Stimulated activated CD8-positive, alpha-beta memory T cell treated with anti-CD3 and anti-CD28 coated beads, Interleukin-12 subunit alpha, Interleukin-12 subunit beta, amount 100 ng/mL, for 1 hour (primary cell): ENCODE results near the gene STRA6.

Source experiments
- DNase-seq: peaks from one replicate; pipeline ENCODE4 v3.0.0-alpha.2; 2020; ENCODE audit warnings: low read depth

The STRA6 gene

GRCh38 chr15:74207652-74208440 is 5.3 kb upstream of the STRA6 start:
- DNase-seq = no peak

- DNase-seq = no peak
Observed at GRCh38 chr15:74206801-74207281, 4.3 kb upstream of the STRA6 start.

GRCh38 chr15:74205582-74205947 is 3.0 kb upstream of the STRA6 start:
- DNase-seq = no peak

GRCh38 chr15:74203914-74204431 is 1.4 kb upstream of the STRA6 start:
- no peak for DNase-seq

DNA sequence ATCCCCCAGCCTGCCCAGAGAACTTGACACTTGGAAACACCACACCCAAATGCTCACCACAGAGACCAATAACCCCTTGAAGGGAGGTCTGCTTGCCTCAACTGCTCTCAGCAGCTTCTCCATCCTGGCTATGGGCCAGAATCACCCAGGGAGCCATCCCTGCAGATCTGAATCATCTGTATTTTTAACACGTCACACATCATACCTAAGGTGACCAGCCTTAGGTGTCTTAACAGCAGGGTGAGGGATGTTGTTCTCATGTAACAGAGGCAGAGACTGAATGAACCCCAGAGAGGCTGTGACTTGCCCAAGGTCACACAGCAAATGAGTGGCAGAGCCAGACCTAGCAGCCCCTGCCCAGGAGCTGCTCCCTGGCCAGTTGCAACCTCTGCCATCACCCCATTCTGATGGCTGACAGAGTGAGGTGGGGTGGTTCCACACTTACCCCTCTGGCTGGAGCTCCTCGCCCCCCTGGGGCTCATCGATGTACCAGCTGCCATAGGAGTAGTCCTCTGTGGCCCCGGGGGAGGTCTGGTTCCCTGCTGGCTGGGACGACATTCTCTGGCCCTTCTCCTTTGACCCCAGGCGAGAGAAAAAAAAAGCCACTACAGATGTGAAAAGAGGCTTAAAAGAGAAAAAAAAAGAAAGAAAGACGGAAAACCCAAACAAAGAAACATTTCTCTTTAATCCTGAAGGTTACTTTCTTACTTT is 722 bp downstream of the STRA6 start:
- no peak for DNase-seq

- no peak for DNase-seq
Observed at GRCh38 chr15:74200871-74201419, 1.6 kb downstream of the STRA6 start.

DNA sequence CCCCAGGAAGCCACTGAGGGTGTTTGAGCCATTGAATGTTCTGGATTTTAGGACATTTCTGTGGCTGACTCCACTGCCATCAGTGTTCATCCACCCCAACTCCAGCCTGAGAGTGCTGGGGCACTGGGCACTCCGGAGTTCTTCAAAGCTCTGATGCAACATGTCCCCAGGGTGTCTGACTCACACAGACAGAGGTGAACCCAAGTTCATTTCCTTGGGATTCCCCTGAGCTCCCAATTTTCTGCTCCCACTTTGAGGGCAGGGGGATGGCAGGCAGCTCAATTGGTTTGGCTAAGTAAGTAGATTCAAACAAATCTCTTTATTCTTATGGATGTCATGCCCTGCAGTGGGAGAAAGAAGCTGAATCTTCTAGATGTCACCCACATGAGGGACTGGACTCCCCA is 2.2 kb downstream of the STRA6 start:
- DNase-seq = no peak

- DNase-seq = no peak
Observed at GRCh38 chr15:74199297-74199652, 3.3 kb downstream of the STRA6 start.

DNA sequence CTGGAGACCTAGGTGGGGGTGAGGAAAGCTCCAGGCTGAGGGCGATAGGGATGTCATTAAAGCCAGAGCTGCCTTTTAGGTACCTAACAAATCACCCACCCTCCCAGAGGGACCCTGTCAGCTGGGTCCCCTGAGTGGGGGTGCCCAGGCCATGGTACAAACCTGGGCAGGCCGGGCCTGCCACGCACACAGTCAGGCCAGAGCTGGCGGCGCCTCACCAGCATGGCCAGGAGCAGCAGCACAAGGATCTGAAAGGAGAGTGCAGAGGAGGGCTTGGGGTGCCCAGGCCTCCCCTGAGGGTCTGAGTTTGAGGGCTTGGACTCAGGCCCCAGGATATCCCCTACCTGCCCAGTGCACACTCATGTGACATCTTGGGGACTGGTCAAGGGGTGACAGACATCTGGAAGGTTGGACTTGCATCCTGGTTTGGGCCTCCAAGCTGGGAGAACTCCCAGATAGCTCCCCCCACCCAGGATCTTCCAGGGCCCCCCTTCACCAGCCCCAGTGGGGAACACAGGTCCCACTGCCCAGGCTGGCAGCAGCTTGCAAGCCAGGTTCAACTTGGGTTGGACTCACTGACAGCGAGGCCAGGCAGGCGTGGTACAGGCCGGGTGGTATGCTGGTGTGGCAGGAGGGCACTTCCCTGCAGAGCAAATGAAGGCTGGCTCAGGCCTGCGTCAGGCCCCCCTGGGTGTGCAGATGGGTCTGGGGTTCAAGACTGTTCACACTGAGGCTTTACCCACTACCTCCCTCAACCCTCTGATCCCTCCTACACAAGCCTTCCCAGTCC is 5.2 kb downstream of the STRA6 start:
- no peak for DNase-seq

GRCh38 chr15:74196175-74196574 is 6.4 kb downstream of the STRA6 start:
- no peak for DNase-seq

GRCh38 chr15:74194572-74195559 is 7.7 kb downstream of the STRA6 start:
- DNase-seq = no peak

DNA sequence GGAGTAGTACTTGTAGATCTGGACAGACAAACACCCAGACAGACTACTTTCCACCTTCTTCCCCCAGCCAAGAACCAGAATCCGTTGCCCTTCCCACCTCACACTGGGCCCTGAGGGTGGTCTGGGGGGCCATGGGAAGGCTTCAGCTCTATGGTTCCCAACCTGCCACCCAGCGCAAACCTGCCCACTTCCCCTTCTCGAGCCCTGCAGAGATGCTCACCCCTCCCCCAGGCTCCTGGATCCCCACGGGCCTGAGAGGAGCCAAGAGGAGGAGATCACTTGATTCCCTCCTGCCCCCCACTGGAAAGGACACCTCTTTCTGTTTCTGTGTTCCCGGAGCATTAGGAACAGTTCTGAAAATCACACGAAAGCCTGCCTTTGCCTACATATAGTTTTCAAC is 8.7 kb downstream of the STRA6 start:
- no peak for DNase-seq

DNA sequence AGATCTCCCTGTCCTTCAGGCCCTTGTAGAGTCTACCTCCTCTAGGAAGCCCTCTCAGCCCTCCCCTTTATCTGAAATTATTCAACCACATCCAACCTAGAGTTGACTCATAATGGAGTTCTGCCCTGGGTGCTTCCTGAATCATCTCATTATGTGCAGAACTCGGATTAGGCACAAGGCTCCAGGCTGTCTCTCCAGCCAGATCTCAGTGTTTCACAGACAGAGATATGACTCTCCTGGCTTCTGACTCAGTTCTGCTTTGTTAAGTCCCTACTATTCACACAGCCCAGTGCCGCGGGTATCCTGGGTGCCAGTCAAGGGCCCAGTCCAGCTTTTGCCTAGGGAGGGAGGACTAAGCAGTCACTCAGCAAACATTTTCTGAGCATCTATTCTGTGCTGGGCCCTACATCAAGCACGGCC is 9.3 kb downstream of the STRA6 start:
- DNase-seq = no peak

DNA sequence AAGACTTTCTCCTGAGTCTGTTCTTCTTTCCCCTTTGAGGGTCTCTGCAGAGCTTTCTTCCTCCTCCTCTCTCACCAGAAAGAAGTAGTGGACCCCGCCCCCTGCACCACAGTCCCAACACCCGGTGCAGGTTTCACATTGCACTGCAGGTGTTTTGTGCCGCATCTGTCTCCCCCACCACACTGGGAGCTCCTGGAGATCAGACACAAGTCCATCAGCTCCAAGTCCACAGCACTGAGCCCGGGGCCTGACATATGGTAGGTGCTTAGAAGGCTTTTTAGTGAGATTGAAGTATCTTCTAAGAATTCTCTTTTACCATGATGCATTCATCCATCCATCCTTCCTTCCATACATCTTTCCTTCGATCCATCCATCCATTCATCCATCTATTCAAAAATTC is 9.8 kb downstream of the STRA6 start:
- no peak for DNase-seq

GRCh38 chr15:74191798-74192197 is 10.8 kb downstream of the STRA6 start:
- no peak for DNase-seq

DNA sequence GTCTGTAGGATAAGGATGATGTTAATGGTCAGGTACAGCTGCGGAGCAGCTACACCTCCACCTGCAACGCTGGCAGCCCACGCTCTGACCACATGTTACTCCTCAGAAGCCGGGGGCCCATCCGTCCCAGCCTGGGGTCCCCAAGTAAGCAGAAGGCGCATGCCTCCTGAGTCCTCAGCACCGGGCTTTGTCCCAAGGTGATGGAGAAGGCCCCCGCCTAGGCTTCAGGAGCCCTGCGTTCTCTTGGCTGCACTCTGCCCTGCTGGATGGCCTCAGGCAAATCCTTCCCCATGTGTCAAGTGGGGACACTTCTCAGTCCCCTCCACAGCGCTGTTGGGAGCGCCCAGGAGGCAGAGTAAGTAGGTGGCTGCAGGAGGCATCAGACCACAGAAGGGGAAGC is 14.4 kb downstream of the STRA6 start:
- DNase-seq = no peak

DNA sequence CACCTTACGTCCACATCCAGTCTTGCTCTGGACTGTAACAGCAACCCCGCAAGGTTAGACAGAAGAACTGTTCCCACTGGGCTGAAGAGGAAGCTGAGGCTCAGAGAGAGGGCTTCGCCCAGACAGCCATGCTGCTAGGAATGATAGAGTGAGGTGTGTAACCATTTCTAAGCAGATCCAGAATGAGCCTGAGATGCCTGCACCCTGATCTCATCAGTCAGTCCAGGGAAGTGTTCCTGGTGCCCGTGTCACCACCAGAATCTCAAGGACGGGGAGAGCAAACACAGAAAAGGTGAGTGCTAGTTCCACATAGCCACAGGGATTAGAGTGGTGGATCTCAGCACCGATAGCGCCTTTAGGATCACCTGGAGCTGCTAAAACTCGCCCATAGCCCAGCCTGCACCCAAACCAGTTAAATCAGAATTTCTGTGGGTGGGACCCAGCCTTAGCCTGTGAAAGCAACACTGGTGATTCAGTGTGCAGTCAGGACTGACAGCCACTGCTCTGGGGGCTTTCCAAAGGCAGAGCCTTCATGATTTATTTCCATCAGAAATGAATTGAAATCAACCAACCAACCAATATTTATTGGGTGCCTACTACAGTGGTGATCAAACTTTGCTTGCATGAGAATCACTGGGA is 16.8 kb downstream of the STRA6 start:
- DNase-seq = no peak

DNA sequence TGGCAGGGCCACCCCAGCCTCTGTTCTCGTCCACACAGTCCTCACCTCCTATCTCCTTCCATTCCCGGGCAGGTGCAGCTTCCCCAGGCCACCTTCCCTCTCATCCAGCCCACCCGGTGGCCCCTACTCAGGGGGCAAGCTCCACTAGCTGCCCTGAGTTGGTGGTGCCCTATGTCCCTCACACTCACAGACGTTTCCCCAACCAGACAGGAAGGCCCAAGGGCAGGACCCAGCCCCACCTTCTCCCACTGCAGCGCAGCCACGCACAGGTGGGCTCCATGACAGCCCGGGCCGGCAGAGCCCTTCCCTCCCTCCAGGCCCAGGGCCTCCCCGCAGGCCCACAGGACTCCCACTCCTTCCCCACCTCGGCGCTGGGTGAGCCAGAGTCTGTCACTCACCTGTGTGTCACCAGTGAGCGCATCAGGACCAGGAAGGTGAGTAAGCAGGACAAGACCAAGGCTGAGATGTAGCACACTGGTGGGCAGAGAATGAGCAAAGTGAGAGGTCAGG is 17.9 kb downstream of the STRA6 start:
- no peak for DNase-seq

DNA sequence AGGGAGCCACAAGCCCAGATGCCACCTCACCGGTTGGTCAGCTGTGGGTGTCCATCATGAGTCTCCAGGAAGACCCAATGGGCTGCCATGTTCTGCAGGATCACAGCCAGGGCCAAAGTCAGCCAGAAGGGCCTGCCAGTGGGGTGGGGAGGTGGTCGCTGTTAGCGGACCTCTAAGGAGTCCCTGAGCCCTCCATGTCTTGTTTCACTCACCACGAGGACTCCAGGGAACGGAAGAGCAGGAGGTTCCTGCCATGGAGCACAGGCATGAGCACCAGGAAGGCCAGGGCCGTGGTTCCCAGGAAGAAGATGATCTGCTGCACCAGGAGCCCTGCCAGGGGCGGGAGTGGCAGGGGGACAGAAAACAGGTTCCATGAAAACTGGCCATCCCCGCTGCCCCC is 20.5 kb downstream of the STRA6 start:
- no peak for DNase-seq

- no peak for DNase-seq
Observed at GRCh38 chr15:74180881-74181602, 21.5 kb downstream of the STRA6 start.
